DOHH2 (cell line): ENCODE results near the gene PHLDB2.

Experiments
- H3F3A ChIP-seq: fragments of 200-600 bp; sonication (generic), shearing (Covaris generic); 2 replicates; pipeline ENCODE4 v1.6.0; 2016; ENCODE audit warnings: antibody characterized with exemption, mild to moderate bottlenecking; ENCODE audit not compliant: control insufficient read depth, insufficient read depth
- H3K27ac ChIP-seq: fragments of 200-600 bp; sonication (generic); 2 replicates; pipeline ENCODE4 v1.5.1; 2014; ENCODE audit warnings: low read depth, mild to moderate bottlenecking, low read length, moderate library complexity
- H3K27me3 ChIP-seq: fragments of 200-600 bp; sonication (generic); 2 replicates; pipeline ENCODE4 v1.6.1; 2014; ENCODE audit warnings: mild to moderate bottlenecking, low read length, mixed read lengths; ENCODE audit not compliant: control insufficient read depth
- H3K36me3 ChIP-seq: fragments of 200-600 bp; sonication (generic); 2 replicates; pipeline ENCODE4 v1.6.1; 2014; ENCODE audit warnings: mild to moderate bottlenecking, low read length, moderate library complexity, mixed read lengths; ENCODE audit not compliant: control insufficient read depth
- H3K4me1 ChIP-seq: fragments of 200-600 bp; sonication (generic); 2 replicates; pipeline ENCODE4 v1.6.1; 2014; ENCODE audit warnings: mild to moderate bottlenecking, low read length, mixed read lengths; ENCODE audit not compliant: control insufficient read depth
- H3K4me2 ChIP-seq: fragments of 200-600 bp; sonication (generic); 2 replicates; pipeline ENCODE4 v1.6.0; 2014; ENCODE audit warnings: mild to moderate bottlenecking, low read length, moderate library complexity
- H3K4me3 ChIP-seq: fragments of 200-600 bp; sonication (generic); 2 replicates; pipeline ENCODE4 v1.5.1; 2014; ENCODE audit warnings: mild to moderate bottlenecking, low read length, mixed read lengths
- H3K79me2 ChIP-seq: fragments of 200-600 bp; sonication (generic); 2 replicates; pipeline ENCODE4 v1.6.1; 2014; ENCODE audit warnings: mild to moderate bottlenecking, low read length, mixed read lengths; ENCODE audit not compliant: control insufficient read depth
- H3K9me2 ChIP-seq: fragments of 200-600 bp; sonication (generic); replicated peaks from 2 replicates; pipeline ENCODE4 v1.6.1; 2014; ENCODE audit warnings: mild to moderate bottlenecking, low read length, mixed read lengths; ENCODE audit not compliant: control insufficient read depth
- H3K9me3 ChIP-seq: fragments of 200-600 bp; sonication (generic); 2 replicates; pipeline ENCODE4 v1.6.1; 2014; ENCODE audit warnings: antibody characterized with exemption, low read length, mixed read lengths; ENCODE audit not compliant: control insufficient read depth, insufficient read depth
- H4K20me1 ChIP-seq: fragments of 200-600 bp; sonication (generic); 2 replicates; pipeline ENCODE4 v1.6.0; 2014; ENCODE audit warnings: low read depth, mild to moderate bottlenecking, antibody characterized with exemption, low read length, moderate library complexity; ENCODE audit not compliant: control insufficient read depth, insufficient read depth
- CTCF ChIP-seq: fragments of 200-600 bp; sonication (generic); IDR thresholded peaks from one replicate; pipeline ENCODE4 v1.5.1; 2014; ENCODE audit warnings: antibody characterized with exemption, mild to moderate bottlenecking, low read depth, low read length; ENCODE audit not compliant: poor library complexity, severe bottlenecking
- EZH2phosphoT487 ChIP-seq: fragments of 200-600 bp; sonication (generic); IDR thresholded peaks from 2 replicates; pipeline ENCODE4 v1.6.1; 2017; ENCODE audit warnings: borderline replicate concordance, mild to moderate bottlenecking, antibody characterized with exemption, low read length, moderate library complexity, mixed read lengths

PHLDB2 gene

GRCh38 chr3:111980716-111981456 lies 121.8 kb downstream of the PHLDB2 start:
- Histone ChIP-seq H3K4me3 (peak overlapping the region; percentile 93), H4K20me1 (no peaks in the 10 kb centered on the region; the same call in 1 of the 2 replicates), H3K4me2 (peak overlapping the region; percentile 89), H3F3A (no peaks in the 10 kb centered on the region), H3K36me3 (peaks cover 35% of the 10 kb centered on the region), H3K9me3 (no peaks in the 10 kb centered on the region), H3K27ac (no peak overlapping the region), H3K4me1 (peaks cover 31% of the 10 kb centered on the region), H3K27me3 (peaks cover 6% of the 10 kb centered on the region; the same call in 1 of the 2 replicates), H3K9me2 (no peaks in the 10 kb centered on the region), H3K79me2 (peaks cover 54% of the 10 kb centered on the region)
- no peak for TF ChIP-seq EZH2phosphoT487
- no peak for TF ChIP-seq CTCF

- TF ChIP-seq CTCF (no peak), EZH2phosphoT487 (no peak)
- H3K79me2 ChIP-seq, result peaks cover 54% of the 10 kb centered on the region
- peaks cover 31% of the 10 kb centered on the region for H3K4me1 ChIP-seq
- H3K4me2 ChIP-seq, result peak overlapping the region; percentile 89; the same call in 1 of the 2 replicates
- peaks cover 4% of the 10 kb centered on the region; the same call in 1 of the 2 replicates for H3K27me3 ChIP-seq
- no peaks in the 10 kb centered on the region for H3F3A ChIP-seq
- H4K20me1 ChIP-seq, result no peaks in the 10 kb centered on the region; the same call in 1 of the 2 replicates
- no peaks in the 10 kb centered on the region for H3K9me2 ChIP-seq
- H3K9me3 ChIP-seq, result no peaks in the 10 kb centered on the region
- no peak overlapping the region for H3K4me3 ChIP-seq
- H3K27ac ChIP-seq, result no peak overlapping the region
- H3K36me3 ChIP-seq, result peaks cover 35% of the 10 kb centered on the region
Observed at GRCh38 chr3:111981457-111981763, 122.3 kb downstream of the PHLDB2 start.

GRCh38 chr3:111984636-111985298 lies 125.7 kb downstream of the PHLDB2 start:
- H4K20me1 ChIP-seq, result no peaks in the 10 kb centered on the region; the same call in 1 of the 2 replicates
- H3K9me2 ChIP-seq, result no peaks in the 10 kb centered on the region
- H3K27ac ChIP-seq, result no peak overlapping the region
- peaks cover 57% of the 10 kb centered on the region for H3K36me3 ChIP-seq
- H3K79me2 ChIP-seq, result peaks cover 45% of the 10 kb centered on the region
- H3F3A ChIP-seq, result 0 out of 2 replicates have a peak, but pooled peaks cover 5% of the 10 kb centered on the region
- H3K4me1 ChIP-seq, result peaks cover 26% of the 10 kb centered on the region
- no peaks in the 10 kb centered on the region for H3K27me3 ChIP-seq
- H3K4me2 ChIP-seq, result no peak overlapping the region
- TF ChIP-seq CTCF, result no peak
- TF ChIP-seq EZH2phosphoT487, result no peak
- H3K9me3 ChIP-seq, result no peaks in the 10 kb centered on the region
- H3K4me3 ChIP-seq, result no peak overlapping the region
